Testis (tissue), 2 donors: ENCODE results near the gene TEX26.

Source experiments
- CTCF ChIP-seq, 3 experiments: fragments of 450-650 bp in 2 of 3; fragments of 200-600 bp in 1 of 3; sonication (generic) in 1 of 3; IDR thresholded peaks; one replicate each; pipeline ENCODE4 v1.5.1; 2016 to 2019; ENCODE audit warnings: antibody characterized with exemption in 3 of 3, mild to moderate bottlenecking in 2 of 3, moderate library complexity in 1 of 3
- POLR2A ChIP-seq: fragments of 450-650 bp; IDR thresholded peaks from one replicate; pipeline ENCODE4 v1.6.1; 2017; ENCODE audit warnings: antibody characterized with exemption, mild to moderate bottlenecking, moderate library complexity

DNA sequence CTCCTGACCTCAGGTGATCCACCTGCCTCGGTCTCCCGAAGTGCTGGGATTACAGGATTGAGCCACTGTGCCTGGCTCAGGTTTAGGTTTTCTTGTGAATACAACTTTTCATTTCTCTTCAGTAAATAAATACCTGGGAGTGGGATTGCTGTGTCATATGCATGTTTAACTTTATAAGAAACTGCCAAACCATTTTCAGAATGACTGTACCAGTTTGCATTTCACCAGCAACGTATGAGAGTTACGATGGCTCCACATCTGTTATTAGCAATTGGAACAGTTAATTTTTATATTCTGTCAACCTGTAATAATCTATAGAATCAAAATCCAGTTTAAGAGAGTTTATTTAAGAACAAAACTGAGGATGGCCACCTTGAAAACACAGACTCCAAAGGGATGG is 52.2 kb downstream of the TEX26 start:
- TF ChIP-seq POLR2A (no peak), CTCF (IDR thresholded peaks at IDR 0.05) (no peak)
